Choroid plexus epithelial cell (primary cell): Measurements from ENCODE around the gene FCHSD2.

Experiments used
- DNase-seq: peaks from one replicate; pipeline ENCODE4 v3.0.0-alpha.2; 2010; ENCODE audit warnings: low read depth
- H3K4me3 ChIP-seq: 2 replicates; pipeline ENCODE4 v1.5.1; 2011; ENCODE audit warnings: low read depth, mild to moderate bottlenecking, control low read depth, low read length, moderate library complexity
- CTCF ChIP-seq: conservative IDR thresholded peaks from 2 replicates; pipeline ENCODE4 v1.5.1; 2011; ENCODE audit warnings: low read depth, mild to moderate bottlenecking, control low read depth, inconsistent platforms, low read length, moderate library complexity

Gene FCHSD2

GRCh38 chr11:73177778-73178539, 35.8 kb upstream of the FCHSD2 start:
- no peak overlapping the region for H3K4me3 ChIP-seq
- TF ChIP-seq CTCF, result peak; percentile 86
- peak; percentile 84 for DNase-seq

- no peak overlapping the region for H3K4me3 ChIP-seq
- no peak for TF ChIP-seq CTCF
- no peak for DNase-seq
Observed at GRCh38 chr11:73177380-73177777, 35.3 kb upstream of the FCHSD2 start.

GRCh38 chr11:73176874-73177155, 34.7 kb upstream of the FCHSD2 start:
- no peak for TF ChIP-seq CTCF
- no peak for DNase-seq
- H3K4me3 ChIP-seq, result no peak overlapping the region

- H3K4me3 ChIP-seq, result no peak overlapping the region
- no peak for DNase-seq
- no peak for TF ChIP-seq CTCF
Observed at GRCh38 chr11:73176145-73176873, 34.2 kb upstream of the FCHSD2 start.

- no peak for DNase-seq
- no peak for TF ChIP-seq CTCF
- no peak overlapping the region for H3K4me3 ChIP-seq
Observed at GRCh38 chr11:73175551-73176144, 33.5 kb upstream of the FCHSD2 start.

GRCh38 chr11:73174495-73174791, 32.3 kb upstream of the FCHSD2 start:
- TF ChIP-seq CTCF, result no peak
- H3K4me3 ChIP-seq, result no peak overlapping the region
- no peak for DNase-seq
